Femur (tissue), 1 donor: ENCODE measurements around the gene LDLR.
"Not testable (repeated sequence)": the region's sequence is repeated elsewhere in the genome, so short reads cannot be mapped to it uniquely, and the experiment has no call there.

ENCODE experiments used
- DNase-seq: peaks from one replicate; pipeline ENCODE4 v3.0.0-alpha.2; 2017

Gene LDLR

GRCh38 chr19:11145536-11145924 is 56.3 kb downstream of the LDLR start:
- no peak for DNase-seq

- DNase-seq, result no peak
Observed at GRCh38 chr19:11148001-11148400, 58.7 kb downstream of the LDLR start.

GRCh38 chr19:11151181-11151580 is 61.9 kb downstream of the LDLR start:
- DNase-seq, result peak; percentile 80

GRCh38 chr19:11152318-11153062 is 63.2 kb downstream of the LDLR start:
- peak; percentile 50 for DNase-seq

- no peak for DNase-seq
Observed at GRCh38 chr19:11154683-11155047, 65.4 kb downstream of the LDLR start.

GRCh38 chr19:11155373-11156120 is 66.3 kb downstream of the LDLR start, which contains the start of gene SPC24:
TSS of gene SPC24 (minus strand) at chr19:11155782. CDS start at chr19:11155776, 6 bp downstream.
- peak; percentile 99 for DNase-seq

- no peak for DNase-seq
Observed at GRCh38 chr19:11159598-11160439, 70.6 kb downstream of the LDLR start.

GRCh38 chr19:11160440-11160768 is 71.1 kb downstream of the LDLR start:
- not testable (repeated sequence) for DNase-seq

- no peak for DNase-seq
Observed at GRCh38 chr19:11164296-11164695, 75.0 kb downstream of the LDLR start.

GRCh38 chr19:11164879-11165406 is 75.7 kb downstream of the LDLR start:
- DNase-seq, result peak; percentile 93

- DNase-seq, result no peak
Observed at GRCh38 chr19:11165486-11166030, 76.3 kb downstream of the LDLR start.

GRCh38 chr19:11166281-11167142 is 77.2 kb downstream of the LDLR start:
- DNase-seq, result peak; percentile 67

- peak; percentile 34 for DNase-seq
Observed at GRCh38 chr19:11168568-11168967, 79.3 kb downstream of the LDLR start.

- no peak for DNase-seq
Observed at GRCh38 chr19:11169896-11170678, 80.8 kb downstream of the LDLR start.

- DNase-seq, result no peak
Observed at GRCh38 chr19:11171144-11171543, 81.9 kb downstream of the LDLR start.

GRCh38 chr19:11172576-11172975 is 83.3 kb downstream of the LDLR start:
- DNase-seq, result no peak

GRCh38 chr19:11173516-11174155 is 84.4 kb downstream of the LDLR start:
- DNase-seq, result no peak

- peak; percentile 62 for DNase-seq
Observed at GRCh38 chr19:11174336-11174735, 85.1 kb downstream of the LDLR start.

- no peak for DNase-seq
Observed at GRCh38 chr19:11175920-11176319, 86.7 kb downstream of the LDLR start.

GRCh38 chr19:11176466-11177193 is 87.4 kb downstream of the LDLR start:
- no peak for DNase-seq
